HEK293T (cell line): Measurements from ENCODE around the gene UBL4A.

Experiments used
- CTCF ChIA-PET: fragments of 350-600 bp; formaldehyde crosslinking; extraction: SDS; loops from one replicate; lab custom pipeline; 2021; ENCODE audit warnings: antibody characterized with exemption, inconsistent platforms; lab: Yijun Ruan, JAX
- POLR2A ChIA-PET: fragments of 350-600 bp; formaldehyde crosslinking; extraction: SDS; loops from one replicate; lab custom pipeline; 2020; ENCODE audit warnings: antibody characterized with exemption, inconsistent platforms; lab: Yijun Ruan, JAX
- DNase-seq: peaks from one replicate; pipeline ENCODE4 v3.0.0; 2012; ENCODE audit warnings: mixed read lengths; ENCODE audit errors: extremely low spot score
- ARNT ChIP-seq: fragments of 450-650 bp; IDR thresholded peaks from 2 replicates; pipeline ENCODE4 v1.6.1; 2017; ENCODE audit warnings: mild to moderate bottlenecking
- BHLHE40 ChIP-seq: fragments of 450-650 bp; IDR thresholded peaks from 2 replicates; pipeline ENCODE4 v1.6.1; 2016; ENCODE audit warnings: mild to moderate bottlenecking, moderate library complexity, borderline replicate concordance
- CTBP1 ChIP-seq: fragments of 450-650 bp; IDR thresholded peaks from 2 replicates; pipeline ENCODE4 v1.6.1; 2016; ENCODE audit warnings: borderline replicate concordance
- ELF4 ChIP-seq: fragments of 450-650 bp; IDR thresholded peaks from 2 replicates; pipeline ENCODE4 v1.6.1; 2017; ENCODE audit warnings: antibody characterized with exemption
- FOXA1 ChIP-seq: fragments of 450-650 bp; IDR thresholded peaks from 2 replicates; pipeline ENCODE4 v1.6.1; 2016; ENCODE audit warnings: mild to moderate bottlenecking
- FOXK2 ChIP-seq: fragments of 450-650 bp; IDR thresholded peaks from 2 replicates; pipeline ENCODE4 v1.6.1; 2016; ENCODE audit warnings: mild to moderate bottlenecking
- FOXM1 ChIP-seq: fragments of 450-650 bp; IDR thresholded peaks from 2 replicates; pipeline ENCODE4 v1.6.1; 2017; ENCODE audit warnings: mild to moderate bottlenecking, borderline replicate concordance
- HDGF ChIP-seq: fragments of 450-650 bp; IDR thresholded peaks from 2 replicates; pipeline ENCODE4 v1.6.1; 2017; ENCODE audit warnings: antibody characterized with exemption, borderline replicate concordance
- L3MBTL2 ChIP-seq: fragments of 450-650 bp; conservative IDR thresholded peaks from 2 replicates; pipeline ENCODE4 v1.6.1; 2016; ENCODE audit warnings: mild to moderate bottlenecking
- LEF1 ChIP-seq: fragments of 450-650 bp; IDR thresholded peaks from 2 replicates; pipeline ENCODE4 v1.6.1; 2017; ENCODE audit warnings: mild to moderate bottlenecking, borderline replicate concordance
- NFRKB ChIP-seq: fragments of 450-650 bp; IDR thresholded peaks from 2 replicates; pipeline ENCODE4 v1.6.1; 2016; ENCODE audit warnings: mild to moderate bottlenecking, moderate library complexity
- SP1 ChIP-seq: fragments of 450-650 bp; IDR thresholded peaks from 2 replicates; pipeline ENCODE4 v1.6.1; 2017
- SUZ12 ChIP-seq: fragments of 450-650 bp; IDR thresholded peaks from 2 replicates; pipeline ENCODE4 v1.6.1; 2016; ENCODE audit warnings: mild to moderate bottlenecking
- TARDBP ChIP-seq: fragments of 450-650 bp; IDR thresholded peaks from 2 replicates; pipeline ENCODE4 v1.6.1; 2016
- ZNF384 ChIP-seq: fragments of 450-650 bp; IDR thresholded peaks from 2 replicates; pipeline ENCODE4 v1.6.1; 2016
- TF ChIP-seq, protein P1 (sequence below): fragments of 450-650 bp; IDR thresholded peaks from 2 replicates; pipeline ENCODE4 v1.6.1; 2016

Gene UBL4A

DNA sequence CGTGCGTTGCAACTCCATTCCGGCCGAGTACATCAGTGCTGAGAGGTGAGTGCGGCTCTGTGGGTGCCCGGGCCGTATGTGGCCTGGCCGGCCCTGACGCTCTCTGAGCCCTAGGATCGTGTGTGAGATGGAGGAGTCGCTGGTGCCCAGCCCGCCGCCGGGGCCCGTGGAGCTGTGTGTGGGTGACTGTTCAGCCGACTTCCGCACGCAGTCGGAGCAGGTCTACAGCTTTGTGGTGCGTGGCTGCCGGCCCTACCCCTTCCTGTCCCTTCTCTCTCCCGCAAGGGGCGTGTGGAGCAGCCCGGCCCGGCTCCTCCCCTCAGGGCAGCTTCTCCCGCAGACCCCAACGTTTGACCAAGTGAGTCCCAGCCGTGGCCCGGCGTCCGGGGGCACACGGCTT, 20.4 kb downstream of the UBL4A start:
- TF ChIP-seq NFRKB: no peak
- TF ChIP-seq, protein P1, sequence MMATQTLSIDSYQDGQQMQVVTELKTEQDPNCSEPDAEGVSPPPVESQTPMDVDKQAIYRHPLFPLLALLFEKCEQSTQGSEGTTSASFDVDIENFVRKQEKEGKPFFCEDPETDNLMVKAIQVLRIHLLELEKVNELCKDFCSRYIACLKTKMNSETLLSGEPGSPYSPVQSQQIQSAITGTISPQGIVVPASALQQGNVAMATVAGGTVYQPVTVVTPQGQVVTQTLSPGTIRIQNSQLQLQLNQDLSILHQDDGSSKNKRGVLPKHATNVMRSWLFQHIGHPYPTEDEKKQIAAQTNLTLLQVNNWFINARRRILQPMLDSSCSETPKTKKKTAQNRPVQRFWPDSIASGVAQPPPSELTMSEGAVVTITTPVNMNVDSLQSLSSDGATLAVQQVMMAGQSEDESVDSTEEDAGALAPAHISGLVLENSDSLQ: no peak
- TF ChIP-seq TARDBP: no peak
- no peak for TF ChIP-seq SUZ12
- TF ChIP-seq ZNF384: no peak
- no peak for TF ChIP-seq LEF1
- TF ChIP-seq ARNT: no peak
- TF ChIP-seq HDGF: no peak
- no peak for TF ChIP-seq L3MBTL2
- no peak for TF ChIP-seq ELF4
- no peak for TF ChIP-seq BHLHE40
- no peak for TF ChIP-seq SP1
- TF ChIP-seq FOXK2: no peak
- TF ChIP-seq FOXM1: no peak
- TF ChIP-seq FOXA1: no peak
- TF ChIP-seq CTBP1: no peak
- POLR2A ChIA-PET: no interaction called here
- DNase-seq: no peak
- CTCF ChIA-PET: no interaction called here

GRCh38 chrX:154465601-154466000, 20.8 kb downstream of the UBL4A start:
- TF ChIP-seq, protein P1: no peak
- TF ChIP-seq L3MBTL2: no peak
- no peak for TF ChIP-seq FOXA1
- TF ChIP-seq SUZ12: no peak
- no peak for TF ChIP-seq ELF4
- no peak for TF ChIP-seq FOXM1
- TF ChIP-seq TARDBP: no peak
- no peak for TF ChIP-seq ZNF384
- no peak for TF ChIP-seq SP1
- ChIA-PET CTCF (no interaction called here), POLR2A (no interaction called here)
- no peak for DNase-seq

DNA sequence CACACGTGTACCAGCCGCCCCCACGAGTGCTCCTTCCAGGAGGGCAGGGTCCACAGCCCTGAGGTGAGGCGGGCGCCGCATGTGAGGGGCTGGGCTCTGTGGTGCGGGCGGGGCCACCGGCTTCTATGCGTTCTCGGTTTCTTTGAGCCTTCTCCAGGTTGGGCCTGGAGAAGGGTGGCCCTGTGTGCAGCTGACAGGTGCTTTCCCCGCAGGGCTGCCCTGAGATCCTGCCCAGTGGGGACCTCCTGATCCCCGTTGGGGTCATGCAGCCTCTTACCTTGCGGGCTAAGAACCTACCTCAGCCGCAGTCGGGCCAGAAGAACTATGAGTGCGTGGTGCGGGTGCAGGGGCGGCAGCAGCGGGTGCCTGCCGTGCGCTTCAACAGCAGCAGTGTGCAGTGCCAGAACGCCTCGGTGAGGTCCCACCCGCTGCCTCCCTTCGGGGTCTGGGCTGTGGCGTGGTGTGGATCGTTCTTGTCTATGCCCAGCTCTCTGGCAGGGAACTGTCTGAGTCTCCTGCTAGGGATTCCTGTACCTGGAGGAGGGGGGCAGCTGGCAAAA, 21.5 kb downstream of the UBL4A start:
- POLR2A ChIA-PET: no interaction called here
- no peak for DNase-seq
- CTCF ChIA-PET: no interaction called here
- TF ChIP-seq SP1 (no peak), LEF1 (no peak), CTBP1 (no peak), FOXA1 (no peak), TARDBP (no peak), ARNT (no peak), ZNF384 (no peak), BHLHE40 (no peak), SUZ12 (no peak)
- TF ChIP-seq, protein P1: no peak

DNA sequence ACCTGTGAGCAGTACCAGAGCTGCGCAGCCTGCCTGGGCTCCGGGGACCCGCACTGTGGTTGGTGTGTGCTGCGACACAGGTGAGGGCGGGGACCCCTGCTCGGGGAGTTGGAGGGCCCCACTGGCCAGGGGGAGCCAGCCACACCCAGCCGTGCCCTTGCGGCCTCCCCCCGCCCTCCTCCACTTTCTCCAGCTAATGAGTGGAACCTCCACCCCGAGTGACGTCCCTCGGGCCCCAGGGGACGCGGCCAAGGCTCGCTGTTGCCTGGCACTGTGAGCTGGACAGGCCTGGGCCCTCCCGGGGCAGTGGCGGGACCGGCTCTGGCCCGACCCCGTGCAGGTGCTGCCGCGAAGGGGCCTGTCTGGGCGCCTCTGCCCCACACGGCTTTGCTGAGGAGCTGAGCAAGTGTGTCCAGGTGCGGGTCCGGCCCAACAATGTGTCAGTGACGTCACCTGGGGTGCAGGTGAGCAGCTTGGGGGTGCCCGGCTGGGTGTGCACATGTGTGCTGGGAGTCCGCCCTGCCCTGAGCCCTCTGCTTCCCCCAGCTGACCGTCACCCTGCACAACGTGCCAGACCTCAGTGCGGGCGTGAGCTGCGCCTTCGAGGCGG, 22.7 kb downstream of the UBL4A start:
- ChIA-PET POLR2A (interaction anchor here (0.6 to 1.3 kb wide), 2 partner anchors 15 to 20 kb away, joined by 3 to 5 read pairs; partner anchors contain the start of genes FAM50A and LAGE3), CTCF (interaction anchor here (0.5 kb wide), 1 partner anchor 38 kb away, joined by 6 read pairs; no protein-coding TSS in a partner anchor)
- DNase-seq: no peak
- TF ChIP-seq TARDBP: no peak
- TF ChIP-seq FOXK2: no peak
- no peak for TF ChIP-seq ZNF384
- TF ChIP-seq BHLHE40: no peak
- no peak for TF ChIP-seq ELF4
- TF ChIP-seq CTBP1: no peak
- no peak for TF ChIP-seq SUZ12
- no peak for TF ChIP-seq LEF1
- no peak for TF ChIP-seq FOXA1
- no peak for TF ChIP-seq ARNT
- TF ChIP-seq HDGF: no peak
- no peak for TF ChIP-seq NFRKB
- no peak for TF ChIP-seq FOXM1
- TF ChIP-seq, protein P1: no peak
- no peak for TF ChIP-seq L3MBTL2
- TF ChIP-seq SP1: no peak

DNA sequence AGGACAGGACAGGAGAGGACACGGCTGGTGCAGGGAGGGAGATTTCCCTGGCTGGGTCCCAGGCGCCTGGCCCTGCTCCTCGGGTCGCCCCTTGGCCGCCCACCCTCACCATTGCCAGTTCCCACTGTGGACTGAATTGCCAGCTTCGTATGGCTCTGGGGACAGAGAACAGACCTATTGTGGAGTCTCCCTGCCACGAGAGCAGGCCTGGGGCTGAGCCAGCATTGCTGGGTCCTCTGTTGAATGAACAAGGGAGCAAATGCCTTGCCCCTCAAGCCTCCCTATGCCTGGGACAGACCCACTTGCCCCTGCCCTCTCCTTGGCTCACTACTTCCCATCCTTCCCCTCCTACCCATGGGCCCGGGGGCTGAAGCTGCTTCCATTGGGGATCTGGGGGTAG, 24.0 kb downstream of the UBL4A start:
- CTCF ChIA-PET: interaction anchor here (1.0 kb wide), 1 partner anchor 14 kb away, joined by 3 read pairs; no protein-coding TSS in a partner anchor

More for the DNA sequence above, 24.0 kb downstream of the UBL4A start:
- TF ChIP-seq HDGF (no peak), ELF4 (no peak), FOXA1 (no peak), NFRKB (no peak), ARNT (no peak), CTBP1 (no peak), SP1 (no peak), LEF1 (no peak), FOXK2 (no peak), ZNF384 (no peak), BHLHE40 (no peak), FOXM1 (no peak)
- TF ChIP-seq, protein P1: no peak
- POLR2A ChIA-PET: interaction anchor here (1.2 to 1.8 kb wide), 2 partner anchors 17 to 28 kb away, joined by 3 to 5 read pairs; partner anchors contain the start of gene SLC10A3
- no peak for DNase-seq
